Osteoblast (primary cell): ENCODE results near the gene MRPL34. TPM values are rescaled to one million over a fixed set of nuclear protein-coding genes. Genes with fewer than 3 reads are reported as not detected.
A peak's percentile ranks its signal among the peaks of the same experiment; 100 is the strongest.

Experiments
- DNase-seq: peaks from one replicate; pipeline ENCODE4 v3.0.0; 2011; ENCODE audit warnings: low spot score, mixed read lengths; ENCODE audit not compliant: insufficient read length; ENCODE audit errors: missing footprints
- H2AFZ ChIP-seq: 2 replicates; pipeline ENCODE4 v1.6.0; 2011; ENCODE audit warnings: mild to moderate bottlenecking, low read length
- H3K27ac ChIP-seq: 2 replicates; pipeline ENCODE4 v1.5.1; 2011; ENCODE audit warnings: mild to moderate bottlenecking, low read depth, low read length, moderate library complexity
- H3K27me3 ChIP-seq: 2 replicates; pipeline ENCODE4 v1.6.0; 2012; ENCODE audit warnings: mild to moderate bottlenecking, control low read depth, inconsistent platforms, low read length, moderate library complexity; ENCODE audit not compliant: insufficient read depth
- H3K36me3 ChIP-seq: 2 replicates; pipeline ENCODE4 v1.5.1; 2011; ENCODE audit warnings: mild to moderate bottlenecking, low read length, control low read depth, moderate library complexity; ENCODE audit not compliant: insufficient read depth
- H3K4me1 ChIP-seq: 2 replicates; pipeline ENCODE4 v1.5.1; 2011; ENCODE audit warnings: mild to moderate bottlenecking, low read length, control low read depth, moderate library complexity; ENCODE audit not compliant: insufficient read depth
- H3K4me2 ChIP-seq: 2 replicates; pipeline ENCODE4 v1.6.0; 2011; ENCODE audit warnings: mild to moderate bottlenecking, low read length; ENCODE audit not compliant: insufficient read depth
- H3K4me3 ChIP-seq: fragments of 200-600 bp; sonication (generic); 3 replicates; pipeline ENCODE4 v1.5.1; 2012; ENCODE audit warnings: mild to moderate bottlenecking, low read length, inconsistent platforms; ENCODE audit not compliant: insufficient read depth
- H3K79me2 ChIP-seq: 2 replicates; pipeline ENCODE4 v1.6.0; 2012; ENCODE audit warnings: mild to moderate bottlenecking, low read length, control low read depth, inconsistent platforms; ENCODE audit not compliant: insufficient read depth
- H3K9me3 ChIP-seq: 2 replicates; pipeline ENCODE4 v1.5.1; 2011; ENCODE audit warnings: low read depth, low read length, control low read depth
- H4K20me1 ChIP-seq: 2 replicates; pipeline ENCODE4 v1.6.0; 2012; ENCODE audit warnings: mild to moderate bottlenecking, low read length, control low read depth; ENCODE audit not compliant: insufficient read depth
- total RNA-seq: library from RNA; depleted of rRNA; stranded (reverse); fragments of >200 nt; gene quantifications from 2 replicates; pipeline ENCODE4 v1.2.3, GENCODE V29; 2012
- TF ChIP-seq, protein P1 (sequence below): IDR thresholded peaks from 2 replicates; pipeline ENCODE4 v1.5.1; 2011; ENCODE audit warnings: mild to moderate bottlenecking, low read depth, low read length, moderate library complexity; ENCODE audit errors: extremely low read depth

Gene MRPL34
- total RNA-seq, 1 donor: 40.5 TPM

DNA sequence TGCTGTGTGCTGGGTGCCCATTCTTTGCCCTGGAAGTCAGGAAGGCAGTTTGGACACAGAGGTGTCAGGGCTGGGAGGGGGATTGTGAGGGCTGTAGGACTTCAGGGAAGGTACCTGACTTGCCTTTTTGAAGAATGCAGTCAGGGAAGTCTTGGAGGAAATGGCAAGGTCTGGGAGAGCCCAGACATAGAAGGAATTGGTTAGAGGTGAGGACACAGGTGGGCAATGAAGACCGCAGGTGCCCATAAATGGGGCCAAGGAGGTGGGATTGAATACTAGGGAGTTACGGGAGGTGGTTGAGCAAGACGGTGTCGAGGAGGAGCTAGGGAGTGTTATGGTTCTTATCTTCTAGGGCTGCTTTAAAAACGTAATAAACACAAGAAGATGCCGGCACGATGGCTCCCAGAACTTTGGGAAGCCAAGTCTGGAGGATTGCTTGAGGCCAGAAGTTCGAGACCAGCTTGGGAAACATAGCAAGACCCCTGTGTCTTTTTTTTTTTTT, 2.3 kb downstream of the MRPL34 start:
- Histone ChIP-seq H3K27me3 (no peaks in the 10 kb centered on the region), H3K4me3 (no peak overlapping the region), H4K20me1 (peaks cover 26% of the 10 kb centered on the region), H3K4me2 (no peak overlapping the region), H3K36me3 (peaks cover 9% of the 10 kb centered on the region), H3K4me1 (peaks cover 49% of the 10 kb centered on the region), H3K9me3 (no peaks in the 10 kb centered on the region), H3K27ac (no peak overlapping the region), H2AFZ (no peak overlapping the region), H3K79me2 (peaks cover 46% of the 10 kb centered on the region)
- TF ChIP-seq, protein P1, sequence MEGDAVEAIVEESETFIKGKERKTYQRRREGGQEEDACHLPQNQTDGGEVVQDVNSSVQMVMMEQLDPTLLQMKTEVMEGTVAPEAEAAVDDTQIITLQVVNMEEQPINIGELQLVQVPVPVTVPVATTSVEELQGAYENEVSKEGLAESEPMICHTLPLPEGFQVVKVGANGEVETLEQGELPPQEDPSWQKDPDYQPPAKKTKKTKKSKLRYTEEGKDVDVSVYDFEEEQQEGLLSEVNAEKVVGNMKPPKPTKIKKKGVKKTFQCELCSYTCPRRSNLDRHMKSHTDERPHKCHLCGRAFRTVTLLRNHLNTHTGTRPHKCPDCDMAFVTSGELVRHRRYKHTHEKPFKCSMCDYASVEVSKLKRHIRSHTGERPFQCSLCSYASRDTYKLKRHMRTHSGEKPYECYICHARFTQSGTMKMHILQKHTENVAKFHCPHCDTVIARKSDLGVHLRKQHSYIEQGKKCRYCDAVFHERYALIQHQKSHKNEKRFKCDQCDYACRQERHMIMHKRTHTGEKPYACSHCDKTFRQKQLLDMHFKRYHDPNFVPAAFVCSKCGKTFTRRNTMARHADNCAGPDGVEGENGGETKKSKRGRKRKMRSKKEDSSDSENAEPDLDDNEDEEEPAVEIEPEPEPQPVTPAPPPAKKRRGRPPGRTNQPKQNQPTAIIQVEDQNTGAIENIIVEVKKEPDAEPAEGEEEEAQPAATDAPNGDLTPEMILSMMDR: no peak
- peak; percentile 30 for DNase-seq

DNA sequence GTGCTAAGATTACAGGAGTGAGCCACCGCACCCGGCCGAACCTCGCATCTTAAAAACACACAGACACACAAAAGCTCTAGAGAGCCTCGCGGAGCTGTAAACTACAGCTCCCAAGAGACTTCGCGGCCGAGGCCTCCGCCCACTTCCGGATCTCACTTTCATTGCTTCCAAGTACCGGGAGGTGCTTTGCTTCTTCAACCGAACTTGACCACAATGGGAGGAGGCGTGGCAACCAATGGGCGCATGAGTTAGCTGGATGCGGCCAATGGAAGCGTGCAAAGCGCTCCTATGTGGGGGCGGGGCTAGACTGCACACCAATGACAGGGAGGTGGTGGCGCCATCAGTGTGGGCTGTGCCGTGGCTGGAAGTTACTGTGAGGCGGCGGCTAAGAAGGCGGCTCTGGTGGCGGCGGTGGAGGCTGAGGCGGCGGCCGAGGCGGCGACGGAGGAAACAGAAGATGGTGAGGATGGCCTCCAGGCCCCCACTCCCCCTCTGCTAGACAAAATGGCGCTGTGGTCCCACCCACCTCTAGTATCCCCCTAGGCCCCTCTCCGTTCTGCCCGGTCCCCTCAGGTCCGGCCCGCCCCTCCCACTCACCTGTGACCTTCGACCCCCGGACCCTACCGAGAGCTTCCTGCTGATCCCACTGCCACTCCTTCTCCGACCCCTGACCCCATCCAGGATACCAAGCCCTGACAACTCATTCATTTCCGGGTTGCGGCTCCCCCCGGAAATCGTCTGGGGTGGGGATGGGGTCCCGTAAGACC, 3.7 kb downstream of the MRPL34 start, which contains the start of gene DDA1:
Gene DDA1 (plus strand): TSS at position 366 of the 767 bp plus-strand sequence. CDS start 92 bp downstream, at position 458.
- Histone ChIP-seq H4K20me1 (peaks cover 34% of the 10 kb centered on the region), H3K36me3 (peaks cover 17% of the 10 kb centered on the region), H3K4me2 (peak within 1 kb of the TSS; percentile 99), H3K4me1 (peaks cover 39% of the 10 kb centered on the region), H3K9me3 (no peaks in the 10 kb centered on the region), H3K27ac (peak within 1 kb of the TSS; percentile 78), H3K27me3 (no peaks in the 10 kb centered on the region), H3K4me3 (peak within 1 kb of the TSS; percentile 100), H2AFZ (peak within 1 kb of the TSS; percentile 80), H3K79me2 (peaks cover 59% of the 10 kb centered on the region)
- peak; percentile 100 for DNase-seq
- TF ChIP-seq, protein P1: no peak

DNA sequence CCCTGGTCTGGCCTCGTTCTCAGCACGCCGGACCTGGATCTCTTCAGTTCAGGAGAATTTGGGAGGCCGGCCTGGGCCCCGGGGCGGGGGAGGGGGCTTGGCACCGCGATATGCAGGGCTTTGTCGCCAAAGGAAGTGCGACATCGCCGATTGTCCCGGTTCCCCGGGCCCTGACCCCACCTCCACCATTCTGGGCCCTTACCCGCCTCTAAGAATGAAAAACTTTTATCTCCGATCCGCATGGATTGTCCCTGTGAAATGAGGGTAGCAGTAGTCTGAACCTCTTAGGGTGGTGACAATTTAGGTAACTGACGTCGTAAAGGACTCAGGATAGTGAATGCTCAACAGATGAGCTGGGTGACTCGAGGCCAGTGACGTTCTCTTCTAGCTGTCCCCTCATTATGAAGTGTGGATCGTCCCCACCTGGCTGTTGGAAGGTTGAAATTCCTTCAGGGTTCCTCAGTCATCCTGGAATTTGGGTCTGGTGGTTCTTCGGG, 4.3 kb downstream of the MRPL34 start:
- H3K27me3 ChIP-seq: no peaks in the 10 kb centered on the region
- DNase-seq: peak; percentile 92
- H3K79me2 ChIP-seq: peaks cover 62% of the 10 kb centered on the region
- H4K20me1 ChIP-seq: peaks cover 34% of the 10 kb centered on the region
- peaks cover 22% of the 10 kb centered on the region for H3K36me3 ChIP-seq
- peak overlapping the region; percentile 15 for H2AFZ ChIP-seq
- peak overlapping the region; percentile 99 for H3K4me2 ChIP-seq
- H3K4me3 ChIP-seq: peak overlapping the region; percentile 100
- H3K27ac ChIP-seq: peak overlapping the region; percentile 78
- peaks cover 33% of the 10 kb centered on the region for H3K4me1 ChIP-seq
- H3K9me3 ChIP-seq: no peaks in the 10 kb centered on the region
- TF ChIP-seq, protein P1: no peak
